SHP77 (cell line): ENCODE data around the gene GRK3.
"Not testable (repeated sequence)": the region's sequence is repeated elsewhere in the genome, so short reads cannot be mapped to it uniquely, and the experiment has no call there.

Experiments used
- DNase-seq, 2 experiments: peaks; one replicate each; lab custom pipeline; 2025; lab: John Stamatoyannopoulos, UW

The GRK3 gene

GRCh38 chr22:25698978-25699377 lies 134.5 kb downstream of the GRK3 start:
- no peak for DNase-seq

GRCh38 chr22:25701056-25701780 lies 136.7 kb downstream of the GRK3 start:
- no peak for DNase-seq

DNA sequence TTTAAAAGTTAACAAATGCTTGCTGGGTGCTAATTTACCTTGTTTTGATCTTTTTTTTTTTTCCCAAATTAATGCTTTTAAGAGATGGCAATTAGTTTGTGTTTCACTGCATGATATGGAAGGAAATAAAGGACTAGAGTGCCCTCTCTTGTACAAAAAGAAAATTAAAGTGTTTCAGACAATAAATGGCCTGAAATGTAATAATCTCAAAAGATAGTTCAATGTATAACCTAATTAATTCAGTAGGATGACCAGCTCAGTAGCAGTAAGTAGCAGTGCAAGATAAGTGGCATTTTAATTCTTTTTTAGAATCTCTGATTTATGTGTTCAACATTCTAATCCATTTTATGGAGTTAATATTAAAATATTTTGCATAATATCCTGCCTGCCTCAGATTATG lies 137.6 kb downstream of the GRK3 start:
- DNase-seq, result peak in 1 of 2 experiments; percentile 3

DNA sequence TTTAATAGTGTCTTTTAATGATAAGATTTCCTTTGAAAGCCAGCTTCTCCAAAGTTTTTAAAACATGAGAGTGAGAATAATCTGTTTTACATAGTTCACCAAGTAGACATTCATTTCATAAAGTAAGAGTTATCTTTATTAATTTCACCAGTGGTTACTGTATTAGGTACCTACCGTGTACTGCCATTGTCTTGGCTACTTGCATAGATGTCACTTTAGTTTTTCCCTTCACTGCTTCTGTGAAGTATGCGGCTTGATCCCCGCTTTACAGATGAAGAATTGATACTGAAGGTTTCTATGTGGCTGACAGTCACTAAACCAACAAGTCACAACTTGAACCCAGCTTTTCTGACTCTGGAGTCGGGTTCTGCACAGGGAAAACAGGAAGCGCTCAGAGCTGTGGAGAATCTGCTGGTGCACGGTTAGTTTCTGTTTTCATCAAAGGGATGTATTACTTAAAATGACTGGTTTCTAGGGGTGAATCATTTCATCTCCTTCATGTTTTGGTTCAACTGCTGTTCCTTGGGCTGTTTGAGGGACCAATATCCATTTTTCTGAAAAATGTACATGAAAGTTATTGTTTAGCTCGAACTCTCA lies 138.2 kb downstream of the GRK3 start:
- DNase-seq, result no peak

GRCh38 chr22:25704701-25705100 lies 140.2 kb downstream of the GRK3 start:
- DNase-seq, result no peak

- no peak for DNase-seq
Observed at GRCh38 chr22:25706197-25706596, 141.7 kb downstream of the GRK3 start.

GRCh38 chr22:25708430-25708829 lies 144.0 kb downstream of the GRK3 start:
- not testable (repeated sequence) for DNase-seq

DNA sequence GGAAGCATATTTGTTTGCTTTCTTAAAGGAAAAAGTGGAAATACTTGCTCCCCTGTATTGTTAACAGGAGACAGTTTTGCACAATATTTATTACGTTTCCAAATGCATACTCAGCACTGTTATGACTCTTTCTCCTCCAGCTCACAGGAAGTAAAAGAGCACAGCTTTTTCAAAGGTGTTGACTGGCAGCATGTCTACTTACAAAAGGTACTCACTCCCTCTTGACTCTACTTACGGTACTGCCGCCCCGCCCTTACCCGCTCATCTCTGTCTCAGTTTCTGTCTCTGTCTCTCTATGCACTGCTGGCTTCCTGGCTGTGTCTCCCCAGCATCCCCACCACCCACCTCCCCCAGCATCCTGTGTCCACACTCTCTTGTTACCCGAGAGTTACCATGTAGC lies 145.3 kb downstream of the GRK3 start:
- DNase-seq, result no peak

- no peak for DNase-seq
Observed at GRCh38 chr22:25710501-25710900, 146.0 kb downstream of the GRK3 start.

- no peak for DNase-seq
Observed at GRCh38 chr22:25711491-25711890, 147.0 kb downstream of the GRK3 start.

DNA sequence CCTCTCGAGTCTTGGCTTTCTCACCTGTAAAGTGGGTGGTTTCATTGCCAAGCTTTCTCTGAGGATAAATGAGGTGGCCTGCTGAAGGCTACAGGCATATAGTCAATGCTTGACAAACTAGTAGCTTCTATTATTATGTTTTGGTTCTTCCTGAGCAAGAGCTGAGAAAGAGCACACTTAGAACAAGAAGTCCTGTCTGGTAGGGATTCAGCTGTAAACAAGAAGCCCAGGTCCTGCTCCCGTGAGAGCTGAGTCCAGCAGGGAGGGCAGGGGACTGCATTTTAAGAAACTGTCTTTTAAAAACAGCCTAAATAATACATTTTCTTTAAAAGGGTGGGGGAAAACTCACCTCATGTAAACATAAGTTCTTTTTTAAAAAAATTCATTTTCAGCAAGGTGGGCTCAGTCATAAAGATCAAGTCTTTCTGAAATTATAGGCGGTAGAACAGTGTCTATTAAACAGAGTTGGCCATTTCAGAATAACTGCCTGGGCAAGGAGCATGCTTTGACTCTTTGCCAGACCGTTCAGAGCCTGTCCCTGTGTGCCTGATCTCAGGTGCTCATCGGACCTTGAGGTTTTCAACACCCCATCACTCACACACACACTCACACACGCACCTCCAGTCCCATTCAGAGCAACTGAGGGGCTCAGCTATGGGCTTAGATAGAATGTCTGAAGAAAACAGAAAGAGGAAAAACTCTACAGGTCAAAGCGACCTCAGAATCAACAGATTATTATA lies 148.4 kb downstream of the GRK3 start:
- DNase-seq, result no peak

GRCh38 chr22:25714070-25714469 lies 149.6 kb downstream of the GRK3 start:
- no peak for DNase-seq

- DNase-seq, result no peak
Observed at GRCh38 chr22:25714739-25715138, 150.3 kb downstream of the GRK3 start.

DNA sequence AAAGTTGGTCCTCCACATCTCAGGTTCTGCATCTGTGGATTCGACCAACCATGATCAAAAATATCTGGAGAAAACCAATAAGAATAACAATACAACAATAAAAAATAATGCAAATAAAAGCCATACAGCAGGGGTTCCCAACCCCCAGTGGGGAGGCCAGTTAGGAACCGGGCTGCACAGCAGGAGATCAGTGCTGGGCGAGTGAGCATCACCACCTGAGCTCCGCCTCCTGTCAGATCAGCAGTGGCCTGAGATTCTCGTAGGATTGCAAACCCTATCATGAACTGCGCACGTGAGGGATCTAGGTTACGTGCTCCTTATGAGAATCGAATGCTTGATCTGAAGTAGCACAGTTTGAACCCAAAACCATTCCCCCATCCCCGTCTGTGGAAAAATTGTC lies 152.2 kb downstream of the GRK3 start:
- no peak for DNase-seq

DNA sequence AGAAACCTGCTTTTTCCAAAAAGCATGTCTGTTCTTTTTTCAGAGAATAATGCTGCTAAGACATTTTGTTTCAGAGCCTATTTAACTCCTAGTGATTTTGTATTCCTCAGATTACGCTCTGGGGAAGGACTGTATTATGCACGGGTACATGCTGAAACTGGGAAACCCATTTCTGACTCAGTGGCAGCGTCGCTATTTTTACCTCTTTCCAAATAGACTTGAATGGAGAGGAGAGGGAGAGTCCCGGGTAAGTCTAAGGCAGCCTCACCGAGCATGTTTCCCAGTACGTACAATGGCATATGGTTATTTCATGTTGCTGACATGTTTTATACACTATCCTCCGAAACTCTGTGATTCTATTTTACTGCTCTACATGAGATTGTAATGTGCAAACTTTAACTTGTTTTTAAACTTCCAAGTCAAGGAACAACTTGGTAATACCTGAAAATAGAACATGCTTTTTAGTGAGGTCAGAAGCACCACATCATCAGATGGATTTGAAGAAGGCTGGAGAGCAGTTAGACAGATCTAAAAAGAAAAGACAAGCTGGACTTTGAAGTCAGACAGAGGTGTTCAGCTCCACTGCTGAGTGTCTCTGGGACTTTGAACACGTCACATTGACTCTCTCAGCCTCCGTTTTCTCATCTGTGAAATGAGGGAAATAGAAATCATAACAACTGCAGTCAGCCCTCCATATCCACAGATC lies 153.8 kb downstream of the GRK3 start:
- DNase-seq, result no peak

DNA sequence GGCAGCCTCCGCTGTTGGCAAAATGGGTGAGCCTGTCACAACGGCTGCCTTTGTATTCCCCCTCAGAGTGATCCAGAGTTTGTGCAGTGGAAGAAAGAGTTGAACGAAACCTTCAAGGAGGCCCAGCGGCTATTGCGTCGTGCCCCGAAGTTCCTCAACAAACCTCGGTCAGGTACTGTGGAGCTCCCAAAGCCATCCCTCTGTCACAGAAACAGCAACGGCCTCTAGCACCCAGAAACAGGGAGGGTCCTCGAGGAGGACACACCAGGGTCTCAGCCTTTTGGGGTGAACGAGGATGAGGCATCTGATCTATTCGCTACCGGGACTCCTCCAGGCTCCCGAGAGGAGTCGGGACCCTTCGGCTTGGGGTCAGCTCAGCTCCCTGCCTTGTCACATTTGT lies 157.7 kb downstream of the GRK3 start:
- no peak for DNase-seq

DNA sequence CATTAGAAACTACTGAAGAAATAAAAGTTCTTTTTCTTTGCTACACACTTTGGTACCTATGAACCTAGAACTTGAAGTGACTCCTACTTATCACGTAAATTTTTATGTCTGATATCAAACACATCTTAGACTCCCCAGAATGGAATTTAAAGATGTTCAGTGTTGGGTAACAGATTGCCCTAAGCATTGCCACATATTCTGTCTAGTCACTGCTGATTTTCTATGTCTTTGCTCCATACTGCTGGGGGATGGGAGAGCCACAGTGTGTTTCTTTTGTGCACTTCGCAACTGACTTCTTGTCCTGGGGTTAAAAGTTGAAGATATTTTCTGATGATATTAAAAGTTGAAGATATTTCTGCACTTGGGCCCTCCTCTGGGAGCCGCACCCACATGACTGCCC lies 158.2 kb downstream of the GRK3 start:
- no peak for DNase-seq

DNA sequence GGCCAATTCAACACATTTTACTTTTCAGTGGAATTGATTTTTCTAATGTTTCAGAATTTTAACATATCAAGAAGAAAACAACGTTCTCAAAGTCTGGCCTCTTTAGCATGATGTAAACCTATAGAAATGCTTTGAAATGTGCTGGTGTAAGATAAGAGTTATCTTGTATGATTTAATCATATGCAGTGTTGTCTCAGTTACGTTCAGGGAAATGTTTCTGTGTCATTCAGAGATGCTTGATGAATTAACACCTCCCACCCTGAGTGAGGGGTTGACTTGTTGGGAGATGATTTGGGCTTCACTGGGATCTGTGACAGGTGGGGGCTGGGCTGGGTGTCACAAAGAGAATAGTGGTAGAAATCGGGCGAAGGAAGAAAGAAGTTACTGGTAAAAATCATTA lies 161.8 kb downstream of the GRK3 start:
- DNase-seq, result no peak

DNA sequence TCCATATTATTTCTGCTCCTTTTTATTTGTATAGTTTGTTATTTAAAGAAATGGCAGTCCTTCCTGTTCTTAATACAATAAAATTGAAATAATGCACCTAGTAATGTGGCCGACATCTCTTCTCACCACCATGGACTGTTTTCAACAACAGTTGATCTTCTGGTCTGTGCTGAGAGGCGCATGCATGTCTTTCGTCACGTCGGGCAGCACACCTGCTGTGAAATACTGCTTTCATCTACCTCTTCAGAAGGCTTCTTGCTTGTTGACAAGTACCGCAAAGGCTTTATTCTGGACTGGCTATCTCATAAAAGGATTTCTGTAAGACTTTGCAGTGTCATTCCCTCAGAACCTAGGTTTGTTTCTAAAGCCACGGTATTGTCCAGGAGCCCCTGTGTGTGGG lies 163.6 kb downstream of the GRK3 start:
- no peak for DNase-seq

GRCh38 chr22:25729016-25729995 lies 164.8 kb downstream of the GRK3 start:
- DNase-seq, result no peak

DNA sequence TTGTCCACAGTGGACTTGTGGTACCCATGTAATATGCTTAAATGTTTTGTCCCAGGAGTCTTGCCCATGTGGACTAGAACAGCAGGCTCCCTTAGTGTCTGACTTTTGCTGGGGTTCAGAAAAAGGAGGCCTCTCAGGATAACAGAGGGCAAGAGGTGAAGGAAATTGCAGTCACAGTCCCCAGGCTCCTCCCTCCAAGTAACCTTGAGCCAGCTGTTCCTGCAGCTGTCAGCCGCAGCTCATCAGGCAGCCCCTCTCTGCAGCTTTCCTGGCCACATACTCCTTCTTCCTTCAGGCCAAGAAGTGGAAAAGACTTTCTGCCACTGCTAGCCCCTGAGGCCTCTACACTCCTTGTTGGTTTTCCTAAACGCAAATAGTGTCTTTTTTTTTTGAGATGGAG lies 171.2 kb downstream of the GRK3 start:
- no peak for DNase-seq
